Small intestine (tissue), 7 donors: ENCODE measurements around the gene ZNF32. TPM values are rescaled to one million over a fixed set of nuclear protein-coding genes. Genes with fewer than 3 reads are reported as not detected.

Experiments
- DNase-seq, 2 donors: peaks; one replicate each; pipeline versions ENCODE4 v3.0.0 to v3.0.0-alpha.2; 2013
- FAIRE-seq: peaks from 2 replicates; lab custom pipeline; 2012; peaks lifted over from hg19 to GRCh38; lab: Jason Lieb, UNC
- H3K27ac ChIP-seq, 3 donors: one replicate each; pipeline ENCODE4 v1.5.1; 2013; ENCODE audit warnings: low read length in 2 of 3, mild to moderate bottlenecking in 2 of 3, control low read depth in 1 of 3, inconsistent platforms in 1 of 3, low read depth in 1 of 3, moderate library complexity in 1 of 3
- H3K27me3 ChIP-seq, 3 donors: one replicate each; pipeline ENCODE4 v1.6.1; 2013; ENCODE audit warnings: low read length in 3 of 3, inconsistent platforms in 1 of 3; ENCODE audit not compliant: control insufficient read depth in 3 of 3, insufficient read depth in 3 of 3
- H3K36me3 ChIP-seq, 3 donors: one replicate each; pipeline ENCODE4 v1.6.1; 2013; ENCODE audit warnings: low read length in 3 of 3, inconsistent platforms in 1 of 3, low read depth in 1 of 3, mild to moderate bottlenecking in 1 of 3, moderate library complexity in 1 of 3; ENCODE audit not compliant: control insufficient read depth in 3 of 3, insufficient read depth in 2 of 3
- H3K4me1 ChIP-seq, 3 donors: one replicate each; pipeline ENCODE4 v1.6.1; 2013; ENCODE audit warnings: low read length in 2 of 3, inconsistent platforms in 1 of 3, low read depth in 1 of 3, mild to moderate bottlenecking in 1 of 3, moderate library complexity in 1 of 3; ENCODE audit not compliant: control insufficient read depth in 3 of 3, insufficient read depth in 2 of 3
- H3K4me3 ChIP-seq, 3 donors: one replicate each; pipeline ENCODE4 v1.5.1; 2013; ENCODE audit warnings: low read length in 3 of 3, control low read depth in 1 of 3, inconsistent platforms in 1 of 3, low read depth in 1 of 3, mild to moderate bottlenecking in 1 of 3, moderate library complexity in 1 of 3
- H3K9me3 ChIP-seq, 2 donors: one replicate each; pipeline ENCODE4 v1.6.1; 2013; ENCODE audit warnings: low read depth in 1 of 2, low read length in 1 of 2; ENCODE audit not compliant: control insufficient read depth in 2 of 2, insufficient read depth in 1 of 2
- WGBS, 3 donors: extraction: QIAGEN DNeasy Blood & Tissue Kit; methylation state at CpG; one replicate each; pipeline ENCODE4 v1.1.7; 2013; 5-methylcytosine and 5-hydroxymethylcytosine counted together
- polyA plus RNA-seq, 4 donors: library from polyadenylated mRNA; stranded (reverse) in 3 of 4; unstranded in 1 of 4; fragments of 200-250 nt in 3 of 4; fragments of 120-200 nt in 1 of 4; gene quantifications; one replicate each; pipeline versions ENCODE4 v1.2.1 to v1.2.3, GENCODE V29; 2013
- donor health status: healthy with polysubstance abuse.
- donor health status: control.
- donor health status: control.
- donor health status: Bipolar disorder and iron deficiency.
- donor health status: healthy.

ZNF32 gene
- polyA plus RNA-seq, 4 donors = 23.5 to 31.1 (median 29.0) TPM

GRCh38 chr10:43685744-43686143, 37.1 kb upstream of the ZNF32 start:
- no peak for DNase-seq
- FAIRE-seq = no peak
- no peaks in the 10 kb centered on the region for H3K36me3 ChIP-seq
- no peak overlapping the region for H3K27ac ChIP-seq
- H3K4me3 ChIP-seq = no peak overlapping the region
- H3K4me1 ChIP-seq = peaks cover 0 to 7% (median 2%) of the 10 kb centered on the region in 3 donors
- 84 to 87% (median 85%) methylated on average over 8 of the region's 8 CpGs for WGBS, 3 donors
- H3K27me3 ChIP-seq = peaks cover 0 to 17% (median 0%) of the 10 kb centered on the region in 3 donors
- no peaks in the 10 kb centered on the region for H3K9me3 ChIP-seq

DNA sequence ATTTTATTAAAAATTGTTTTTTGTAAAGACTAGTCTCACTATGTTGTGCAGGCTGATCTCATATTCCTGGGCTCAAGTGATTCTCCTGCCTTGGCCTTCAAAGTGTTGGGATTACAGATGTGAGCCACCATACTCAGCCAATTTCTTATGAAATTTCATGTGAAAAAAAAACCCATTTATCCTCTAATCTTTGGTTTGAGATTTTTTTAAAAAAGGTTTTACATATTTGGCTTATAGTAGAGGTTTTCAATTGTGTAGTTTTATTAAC, 35.5 kb upstream of the ZNF32 start:
- Histone ChIP-seq H3K27ac (no peak overlapping the region), H3K9me3 (no peaks in the 10 kb centered on the region), H3K27me3 (peaks cover 0 to 14% (median 0%) of the 10 kb centered on the region in 3 donors), H3K4me1 (peaks cover 0 to 2% (median under 1%) of the 10 kb centered on the region in 3 donors), H3K4me3 (no peak overlapping the region), H3K36me3 (no peaks in the 10 kb centered on the region)
- no peak for FAIRE-seq
- no peak for DNase-seq

- FAIRE-seq (no peak), DNase-seq (peak in 1 of 2 donors; percentile 17)
- H3K4me1 ChIP-seq = no peaks in the 10 kb centered on the region
- H3K27me3 ChIP-seq = peaks cover 0 to 9% (median 0%) of the 10 kb centered on the region in 3 donors
- H3K9me3 ChIP-seq = no peaks in the 10 kb centered on the region
- 35 to 39% (median 39%) methylated on average over 10 of the region's 10 CpGs for WGBS, 3 donors
- H3K27ac ChIP-seq = no peak overlapping the region
- H3K36me3 ChIP-seq = no peaks in the 10 kb centered on the region
- H3K4me3 ChIP-seq = no peak overlapping the region
These were observed 35.0 kb upstream of the ZNF32 start for GRCh38 chr10:43683451-43684291.

DNA sequence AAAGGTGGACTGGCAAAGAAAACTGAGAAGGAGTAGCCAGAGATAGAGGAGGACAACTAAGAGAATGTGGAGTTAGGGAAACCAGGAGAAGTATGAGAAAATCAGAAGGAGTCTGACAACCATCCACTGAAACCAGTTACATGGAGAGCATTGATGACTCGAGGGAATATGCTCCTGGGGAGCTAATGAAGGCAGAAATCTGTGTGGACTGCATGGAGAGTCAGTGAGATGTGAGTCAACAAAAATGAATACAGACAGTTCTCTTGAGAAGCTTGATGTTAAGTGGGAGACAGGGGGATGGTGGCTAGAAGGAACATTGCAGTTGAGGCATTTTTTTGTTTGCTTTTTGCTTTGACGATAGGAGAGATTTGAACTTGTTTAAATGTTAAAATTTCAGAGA, 34.3 kb upstream of the ZNF32 start:
- peaks cover 0 to 5% (median 0%) of the 10 kb centered on the region in 3 donors for H3K27me3 ChIP-seq
- DNase-seq (no peak), FAIRE-seq (no peak)
- H3K4me3 ChIP-seq = no peak overlapping the region
- H3K27ac ChIP-seq = no peak overlapping the region
- WGBS, 3 donors = 74 to 83% (median 81%) methylated on average over 2 of the region's 2 CpGs
- no peaks in the 10 kb centered on the region for H3K4me1 ChIP-seq
- no peaks in the 10 kb centered on the region for H3K36me3 ChIP-seq
- no peaks in the 10 kb centered on the region for H3K9me3 ChIP-seq

DNA sequence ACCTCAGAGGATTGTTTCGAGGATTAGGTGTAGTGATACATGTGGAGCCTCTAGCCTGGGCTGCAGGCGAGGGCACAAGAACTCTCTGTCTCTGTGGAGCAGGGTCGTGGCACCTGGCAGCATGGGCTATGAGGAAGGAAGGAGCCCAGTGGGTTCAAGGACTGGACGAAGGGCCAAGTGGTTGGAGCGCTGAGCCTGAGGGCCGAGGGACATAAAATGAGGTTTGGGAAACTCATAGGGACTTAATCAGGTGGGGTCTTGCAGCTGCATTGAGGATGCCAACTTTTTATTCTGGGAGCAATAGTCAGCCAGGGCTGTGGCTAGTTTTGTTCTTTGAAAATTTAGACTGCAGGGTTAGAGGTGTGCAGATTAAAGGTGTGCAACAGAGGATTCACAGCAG, 33.0 kb upstream of the ZNF32 start:
- no peaks in the 10 kb centered on the region for H3K36me3 ChIP-seq
- no peak overlapping the region for H3K4me3 ChIP-seq
- no peaks in the 10 kb centered on the region for H3K4me1 ChIP-seq
- no peak overlapping the region for H3K27ac ChIP-seq
- DNase-seq = no peak
- 75 to 84% (median 77%) methylated on average over 6 of the region's 6 CpGs for WGBS, 3 donors
- FAIRE-seq = no peak
- no peaks in the 10 kb centered on the region for H3K9me3 ChIP-seq
- H3K27me3 ChIP-seq = peaks cover 0 to 5% (median 0%) of the 10 kb centered on the region in 3 donors

- WGBS, 3 donors = 52 to 71% (median 53%) methylated on average over 7 of the region's 7 CpGs
- no peak for FAIRE-seq
- H3K27ac ChIP-seq = no peak overlapping the region
- no peak for DNase-seq
- no peaks in the 10 kb centered on the region for H3K4me1 ChIP-seq
- no peak overlapping the region for H3K4me3 ChIP-seq
- peaks cover 0 to 5% (median 0%) of the 10 kb centered on the region in 3 donors for H3K27me3 ChIP-seq
- H3K9me3 ChIP-seq = no peaks in the 10 kb centered on the region
- no peaks in the 10 kb centered on the region for H3K36me3 ChIP-seq
These were observed 32.5 kb upstream of the ZNF32 start for GRCh38 chr10:43681220-43681619.

DNA sequence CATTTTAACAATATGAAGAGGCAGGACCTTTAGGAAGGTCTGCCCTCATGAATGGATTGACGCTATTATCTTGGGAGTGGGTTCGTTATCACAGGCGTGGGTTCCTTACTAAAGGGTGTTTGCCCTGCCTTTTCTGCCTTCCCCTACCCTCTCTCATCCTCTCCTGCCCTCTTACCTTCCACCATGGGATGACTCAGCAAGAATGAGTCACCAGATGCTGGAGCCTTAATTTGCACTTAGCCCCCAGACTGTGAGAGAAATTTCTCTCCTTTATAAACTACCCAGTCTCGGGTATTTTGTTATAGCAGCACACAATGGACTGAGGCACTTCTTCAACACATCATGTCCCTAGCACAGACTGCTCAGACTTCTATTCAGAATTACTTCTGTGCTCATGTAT, 31.4 kb upstream of the ZNF32 start:
- H3K9me3 ChIP-seq = peaks cover 0 to 3% of the 10 kb centered on the region in 2 donors
- H3K27ac ChIP-seq = no peak overlapping the region
- H3K36me3 ChIP-seq = no peaks in the 10 kb centered on the region
- DNase-seq (no peak), FAIRE-seq (no peak)
- peaks cover 0 to 5% (median 0%) of the 10 kb centered on the region in 3 donors for H3K27me3 ChIP-seq
- H3K4me3 ChIP-seq = no peak overlapping the region
- no peaks in the 10 kb centered on the region for H3K4me1 ChIP-seq
- 61 to 66% (median 65%) methylated on average over 4 of the region's 4 CpGs for WGBS, 3 donors

DNA sequence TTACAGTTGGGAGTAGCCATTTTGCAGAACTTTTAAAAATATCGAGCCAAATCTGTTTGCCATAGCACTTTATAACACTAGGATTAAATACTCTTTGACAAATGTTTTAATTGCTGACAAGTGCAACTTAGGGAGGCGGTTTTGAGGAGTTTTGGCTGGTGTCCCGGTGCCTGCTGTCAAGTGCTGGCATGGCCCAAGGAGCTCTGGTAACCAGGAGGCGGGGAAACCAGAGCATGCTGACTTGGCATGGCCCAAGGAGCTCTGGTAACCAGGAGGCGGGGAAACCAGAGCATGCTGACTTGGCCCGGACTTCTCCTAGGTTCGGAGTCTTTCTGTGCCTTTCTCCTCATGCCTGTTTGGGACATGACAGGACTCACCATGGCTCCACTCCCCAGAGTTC, 30.8 kb upstream of the ZNF32 start:
- FAIRE-seq = no peak
- Histone ChIP-seq H3K36me3 (no peaks in the 10 kb centered on the region), H3K4me1 (no peaks in the 10 kb centered on the region), H3K9me3 (peaks cover 0 to 3% of the 10 kb centered on the region in 2 donors), H3K27me3 (peaks cover 0 to 5% (median 0%) of the 10 kb centered on the region in 3 donors), H3K4me3 (no peak overlapping the region), H3K27ac (no peak overlapping the region)
- WGBS, 3 donors = 24 to 58% (median 24%) methylated on average over 7 of the region's 7 CpGs
- no peak for DNase-seq
